Skeletal muscle tissue (tissue), 4 donors: Measurements from ENCODE around the gene NRROS. TPM values are rescaled to one million over a fixed set of nuclear protein-coding genes. Genes with fewer than 3 reads are reported as not detected.

ENCODE experiments used
- H3K27ac ChIP-seq: one replicate; pipeline ENCODE4 v1.7.0; 2013; ENCODE audit warnings: mild to moderate bottlenecking, low read depth, low read length, inconsistent platforms
- H3K27me3 ChIP-seq, 3 donors: one replicate each; pipeline ENCODE4 v1.7.0; 2013; ENCODE audit warnings: low read length in 3 of 3; ENCODE audit not compliant: control insufficient read depth in 3 of 3, insufficient read depth in 3 of 3
- H3K36me3 ChIP-seq, 3 donors: one replicate each; pipeline ENCODE4 v1.7.0; 2013; ENCODE audit warnings: low read length in 3 of 3; ENCODE audit not compliant: control insufficient read depth in 3 of 3, insufficient read depth in 3 of 3
- H3K4me1 ChIP-seq, 3 donors: one replicate each; pipeline ENCODE4 v1.7.0; 2013; ENCODE audit warnings: low read length in 3 of 3, mild to moderate bottlenecking in 3 of 3; ENCODE audit not compliant: control insufficient read depth in 3 of 3, insufficient read depth in 3 of 3
- H3K4me3 ChIP-seq, 3 donors: one replicate each; pipeline ENCODE4 v1.7.0; 2013; ENCODE audit warnings: low read length in 3 of 3
- H3K9ac ChIP-seq, 3 donors: one replicate each; pipeline ENCODE4 v1.7.0; 2013; ENCODE audit warnings: low read length in 3 of 3, mild to moderate bottlenecking in 3 of 3, moderate library complexity in 2 of 3, low read depth in 1 of 3
- H3K9me3 ChIP-seq, 3 donors: one replicate each; pipeline ENCODE4 v1.7.0; 2013; ENCODE audit warnings: low read length in 3 of 3; ENCODE audit not compliant: control insufficient read depth in 3 of 3
- total RNA-seq: library from RNA; depleted of rRNA; stranded (reverse); fragments of >200 nt; gene quantifications from one replicate; pipeline ENCODE4 v1.2.3, GENCODE V29; 2014
- donor health status: Osteomylitis.

The NRROS gene
- total RNA-seq, 1 donor from 2014 or later, result 1.6 TPM

GRCh38 chr3:196656213-196656612 is 16.7 kb downstream of the NRROS start:
- Histone ChIP-seq H3K4me3 (no peak overlapping the region), H3K4me1 (peaks cover 5 to 11% (median 10%) of the 10 kb centered on the region in 3 donors), H3K27me3 (peaks cover 0 to 2% (median 0%) of the 10 kb centered on the region in 3 donors), H3K27ac (no peak overlapping the region), H3K9ac (no peak overlapping the region), H3K9me3 (no peaks in the 10 kb centered on the region), H3K36me3 (peaks cover 0 to 3% (median 2%) of the 10 kb centered on the region in 3 donors)

GRCh38 chr3:196659901-196660351 is 20.4 kb downstream of the NRROS start:
- Histone ChIP-seq H3K36me3 (peaks cover 0 to 3% (median 2%) of the 10 kb centered on the region in 3 donors), H3K27me3 (peaks cover 0 to 4% (median 2%) of the 10 kb centered on the region in 3 donors), H3K27ac (no peak overlapping the region), H3K9ac (no peak overlapping the region), H3K4me3 (no peak overlapping the region), H3K9me3 (no peaks in the 10 kb centered on the region), H3K4me1 (no peaks in the 10 kb centered on the region)

GRCh38 chr3:196660381-196661166 is 21.1 kb downstream of the NRROS start:
- Histone ChIP-seq H3K27ac (no peak overlapping the region), H3K9me3 (no peaks in the 10 kb centered on the region), H3K36me3 (peaks cover 0 to 2% (median under 1%) of the 10 kb centered on the region in 3 donors)

GRCh38 chr3:196661400-196661799 is 21.9 kb downstream of the NRROS start:
- Histone ChIP-seq H3K4me1 (peaks cover 0 to 5% (median 0%) of the 10 kb centered on the region in 3 donors), H3K27me3 (peaks cover 0 to 4% (median 2%) of the 10 kb centered on the region in 3 donors), H3K36me3 (peaks cover 0 to 2% (median 0%) of the 10 kb centered on the region in 3 donors), H3K4me3 (no peak overlapping the region), H3K27ac (no peak overlapping the region), H3K9me3 (no peaks in the 10 kb centered on the region), H3K9ac (no peak overlapping the region)

More at GRCh38 chr3:196660381-196661166, 21.1 kb downstream of the NRROS start:
- Histone ChIP-seq H3K9ac (no peak overlapping the region), H3K4me1 (no peaks in the 10 kb centered on the region), H3K27me3 (peaks cover 0 to 4% (median 2%) of the 10 kb centered on the region in 3 donors), H3K4me3 (no peak overlapping the region)

GRCh38 chr3:196662033-196662432 is 22.5 kb downstream of the NRROS start:
- H3K36me3 ChIP-seq, result peaks cover 0 to 2% (median 0%) of the 10 kb centered on the region in 3 donors
- peaks cover 0 to 4% (median 2%) of the 10 kb centered on the region in 3 donors for H3K27me3 ChIP-seq
- peaks cover 0 to 5% (median 0%) of the 10 kb centered on the region in 3 donors for H3K4me1 ChIP-seq
- no peaks in the 10 kb centered on the region for H3K9me3 ChIP-seq
- H3K9ac ChIP-seq, result no peak overlapping the region
- no peak overlapping the region for H3K27ac ChIP-seq
- no peak overlapping the region for H3K4me3 ChIP-seq

- no peak overlapping the region for H3K4me3 ChIP-seq
- H3K27ac ChIP-seq, result no peak overlapping the region
- peaks cover 0 to 5% (median 0%) of the 10 kb centered on the region in 3 donors for H3K4me1 ChIP-seq
- H3K36me3 ChIP-seq, result peaks cover 0 to 2% (median 0%) of the 10 kb centered on the region in 3 donors
- no peak overlapping the region for H3K9ac ChIP-seq
- H3K9me3 ChIP-seq, result no peaks in the 10 kb centered on the region
- H3K27me3 ChIP-seq, result peaks cover 0 to 8% (median 2%) of the 10 kb centered on the region in 3 donors
These were observed 23.4 kb downstream of the NRROS start for GRCh38 chr3:196662711-196663571.

- peaks cover 0 to 8% (median 2%) of the 10 kb centered on the region in 3 donors for H3K27me3 ChIP-seq
- H3K4me1 ChIP-seq, result peaks cover 0 to 5% (median 0%) of the 10 kb centered on the region in 3 donors
- H3K36me3 ChIP-seq, result no peaks in the 10 kb centered on the region
- no peak overlapping the region for H3K4me3 ChIP-seq
- no peak overlapping the region for H3K9ac ChIP-seq
- no peaks in the 10 kb centered on the region for H3K9me3 ChIP-seq
- no peak overlapping the region for H3K27ac ChIP-seq
These were observed 26.7 kb downstream of the NRROS start for GRCh38 chr3:196666001-196666867.

- Histone ChIP-seq H3K4me1 (peaks cover 0 to 5% (median 0%) of the 10 kb centered on the region in 3 donors), H3K9ac (no peak overlapping the region), H3K36me3 (no peaks in the 10 kb centered on the region), H3K27ac (no peak overlapping the region), H3K4me3 (no peak overlapping the region), H3K9me3 (no peaks in the 10 kb centered on the region), H3K27me3 (peaks cover 0 to 8% (median 2%) of the 10 kb centered on the region in 3 donors)
These were observed 27.7 kb downstream of the NRROS start for GRCh38 chr3:196667056-196667825.
